H1 (cell line): Measurements from ENCODE around the gene LPGAT1. TPM values are rescaled to one million over a fixed set of nuclear protein-coding genes. Genes with fewer than 3 reads are reported as not detected.

Source experiments
- CTCF ChIA-PET: fragments of 300-600 bp; sonication (Branson Sonifier 250); formaldehyde crosslinking; loops from one replicate; lab custom pipeline; 2021; ENCODE audit not compliant: partially characterized antibody; lab: Charles Lee
- POLR2A ChIA-PET: fragments of 300-600 bp; sonication (Branson Sonifier 250); formaldehyde crosslinking; loops from one replicate; lab custom pipeline; 2021; ENCODE audit warnings: inconsistent platforms; ENCODE audit not compliant: partially characterized antibody; lab: Charles Lee
- DNase-seq, 2 experiments: peaks; one replicate each; pipeline versions ENCODE4 v3.0.0 to v3.0.0-alpha.2; 2010 to 2022; ENCODE audit warnings: low spot score in 2 of 2, low read depth in 1 of 2, mixed read lengths in 1 of 2
- FAIRE-seq: peaks from 2 replicates; lab custom pipeline; 2011; peaks lifted over from hg19 to GRCh38; lab: Jason Lieb, UNC
- H2AFZ ChIP-seq: 2 replicates; pipeline ENCODE4 v1.8.1; 2012; ENCODE audit warnings: low read length, inconsistent platforms
- H2AK5ac ChIP-seq: 2 replicates; pipeline ENCODE4 v1.6.1; 2013; ENCODE audit warnings: low read depth, low read length
- H2BK120ac ChIP-seq: replicated peaks from 2 replicates; pipeline ENCODE3; 2013; ENCODE audit warnings: low read depth, low read length, inconsistent platforms
- H2BK12ac ChIP-seq: 2 replicates; pipeline ENCODE4 v1.6.1; 2013; ENCODE audit warnings: low read depth, low read length
- H2BK15ac ChIP-seq: 2 replicates; pipeline ENCODE4 v1.6.1; 2013; ENCODE audit warnings: low read length
- H2BK20ac ChIP-seq: 2 replicates; pipeline ENCODE4 v1.6.1; 2013; ENCODE audit warnings: low read length
- H2BK5ac ChIP-seq: 2 replicates; pipeline ENCODE4 v1.6.1; 2013; ENCODE audit warnings: low read depth, low read length
- H3K14ac ChIP-seq: 2 replicates; pipeline ENCODE4 v1.6.1; 2013; ENCODE audit warnings: inconsistent platforms; ENCODE audit not compliant: insufficient read length
- H3K18ac ChIP-seq: 2 replicates; pipeline ENCODE4 v1.6.1; 2013; ENCODE audit warnings: low read length; ENCODE audit errors: extremely low read depth
- H3K23ac ChIP-seq: 2 replicates; pipeline ENCODE4 v1.6.1; 2013; ENCODE audit warnings: inconsistent platforms; ENCODE audit not compliant: insufficient read length
- H3K23me2 ChIP-seq: 2 replicates; pipeline ENCODE4 v1.6.1; 2013; ENCODE audit warnings: low read depth, low read length
- H3K27ac ChIP-seq: 2 replicates; pipeline ENCODE4 v1.6.1; 2011; ENCODE audit warnings: low read depth, low read length, inconsistent platforms
- H3K27me3 ChIP-seq, 4 experiments: replicated peaks in 1 of 4; 1 replicate in 1 of 4; 2 replicates in 3 of 4; pipeline versions ENCODE4 v1.6.1 to v1.8.1; 2011 to 2013; ENCODE audit warnings: low read length in 3 of 4, mild to moderate bottlenecking in 3 of 4, inconsistent platforms in 2 of 4, mixed read lengths in 2 of 4, moderate library complexity in 1 of 4; ENCODE audit not compliant: control insufficient read depth in 3 of 4, insufficient read depth in 3 of 4; ENCODE audit errors: extremely low read depth in 1 of 4
- H3K36me3 ChIP-seq, 4 experiments: 2 replicates each; pipeline versions ENCODE4 v1.6.1 to v1.8.1; 2011 to 2013; ENCODE audit warnings: mild to moderate bottlenecking in 4 of 4, low read length in 3 of 4, moderate library complexity in 2 of 4, control low read depth in 1 of 4, inconsistent platforms in 1 of 4; ENCODE audit not compliant: insufficient read depth in 4 of 4, control insufficient read depth in 2 of 4
- H3K4ac ChIP-seq: replicated peaks from 2 replicates; pipeline ENCODE3; 2013; ENCODE audit warnings: low read length, low read depth, mixed read lengths, inconsistent platforms; ENCODE audit not compliant: insufficient read length
- H3K4me1 ChIP-seq, 4 experiments: replicated peaks in 1 of 4; 1 replicate in 1 of 4; 2 replicates in 3 of 4; pipeline versions ENCODE4 v1.6.1 to v1.8.1; 2011 to 2013; ENCODE audit warnings: low read length in 3 of 4, inconsistent platforms in 2 of 4, mixed read lengths in 1 of 4; ENCODE audit not compliant: insufficient read depth in 4 of 4, control insufficient read depth in 3 of 4
- H3K4me2 ChIP-seq, 2 experiments: 2 replicates each; pipeline versions ENCODE4 v1.6.1 to v1.8.1; 2011 to 2013; ENCODE audit warnings: low read depth in 2 of 2, low read length in 2 of 2, control low read depth in 1 of 2, inconsistent platforms in 1 of 2, mild to moderate bottlenecking in 1 of 2; ENCODE audit not compliant: insufficient read depth in 1 of 2
- H3K4me3 ChIP-seq, 4 experiments: fragments of 200-600, 300-600 bp in 1 of 4; sonication (generic), shearing (Covaris generic), sonication (Bioruptor Twin) in 1 of 4; 2 replicates each; pipeline versions ENCODE4 v1.5.1 to v1.8.1; 2011 to 2016; ENCODE audit warnings: low read length in 4 of 4, low read depth in 3 of 4, control low read depth in 2 of 4, inconsistent platforms in 2 of 4, mild to moderate bottlenecking in 2 of 4, mixed read lengths in 1 of 4, moderate library complexity in 1 of 4; ENCODE audit not compliant: insufficient read depth in 2 of 4; ENCODE audit errors: extremely low read depth in 1 of 4
- H3K56ac ChIP-seq: replicated peaks from 2 replicates; pipeline ENCODE3; 2013; ENCODE audit warnings: low read depth, mild to moderate bottlenecking, mixed read lengths, low read length, inconsistent platforms; ENCODE audit not compliant: insufficient read length
- H3K79me1 ChIP-seq: 2 replicates; pipeline ENCODE4 v1.6.1; 2013; ENCODE audit warnings: low read depth, low read length, control low read depth
- H3K79me2 ChIP-seq, 2 experiments: 2 replicates each; pipeline versions ENCODE4 v1.6.1 to v1.8.1; 2012 to 2013; ENCODE audit warnings: low read length in 2 of 2, mild to moderate bottlenecking in 2 of 2, inconsistent platforms in 1 of 2; ENCODE audit not compliant: insufficient read depth in 2 of 2, control insufficient read depth in 1 of 2
- H3K9ac ChIP-seq, 4 experiments: replicated peaks in 1 of 4; 1 replicate in 1 of 4; 2 replicates in 3 of 4; pipeline versions ENCODE4 v1.6.1 to v1.8.1; 2011 to 2013; ENCODE audit warnings: low read depth in 3 of 4, low read length in 3 of 4, control low read depth in 2 of 4, mild to moderate bottlenecking in 2 of 4, moderate library complexity in 2 of 4, inconsistent platforms in 1 of 4; ENCODE audit errors: extremely low read depth in 1 of 4
- H3K9me3 ChIP-seq, 2 experiments: 2 replicates each; pipeline versions ENCODE4 v1.6.1 to v1.8.1; 2012 to 2013; ENCODE audit warnings: mild to moderate bottlenecking in 2 of 2, moderate library complexity in 2 of 2, control low read depth in 1 of 2, inconsistent platforms in 1 of 2, low read depth in 1 of 2, low read length in 1 of 2, mixed read lengths in 1 of 2; ENCODE audit not compliant: insufficient read depth in 2 of 2
- H4K20me1 ChIP-seq, 2 experiments: replicated peaks in 1 of 2; 2 replicates each; pipeline versions ENCODE3 to v1.8.1; 2011 to 2013; ENCODE audit warnings: inconsistent platforms in 2 of 2, low read length in 2 of 2, mild to moderate bottlenecking in 1 of 2; ENCODE audit not compliant: insufficient read depth in 2 of 2, control insufficient read depth in 1 of 2
- H4K5ac ChIP-seq: 2 replicates; pipeline ENCODE4 v1.6.1; 2013; ENCODE audit warnings: low read length, low read depth, mixed read lengths, inconsistent platforms; ENCODE audit not compliant: insufficient read length
- H4K8ac ChIP-seq: 2 replicates; pipeline ENCODE4 v1.8.0; 2013; ENCODE audit warnings: mild to moderate bottlenecking, moderate library complexity, low read length, inconsistent platforms; ENCODE audit not compliant: insufficient read depth; ENCODE audit errors: extremely low read depth
- H4K91ac ChIP-seq: replicated peaks from 2 replicates; pipeline ENCODE3; 2013; ENCODE audit warnings: low read length, mixed read lengths, inconsistent platforms; ENCODE audit not compliant: insufficient read length
- BCL11A ChIP-seq, 2 experiments: IDR thresholded peaks; one replicate each; pipeline ENCODE4 v1.6.1; 2011; ENCODE audit warnings: low read depth in 2 of 2, low read length in 2 of 2, mild to moderate bottlenecking in 2 of 2
- BRCA1 ChIP-seq: IDR thresholded peaks from 2 replicates; pipeline ENCODE4 v1.6.1; 2012; ENCODE audit warnings: low read depth, low read length, improper control_type of control experiment
- CREB1 ChIP-seq: IDR thresholded peaks from 2 replicates; pipeline ENCODE4 v1.6.1; 2012; ENCODE audit warnings: inconsistent platforms
- EZH2 ChIP-seq: fragments of 200-600 bp; sonication (generic); IDR thresholded peaks from 2 replicates; pipeline ENCODE4 v1.7.1; 2012; ENCODE audit warnings: low read depth, mild to moderate bottlenecking, moderate library complexity, low read length, inconsistent platforms; ENCODE audit not compliant: severe bottlenecking
- GTF2F1 ChIP-seq: IDR thresholded peaks from 2 replicates; pipeline ENCODE4 v1.6.1; 2012; ENCODE audit warnings: low read depth, low read length, improper control_type of control experiment, borderline replicate concordance
- HDAC2 ChIP-seq, 2 experiments: fragments of 300-600 bp in 1 of 2; sonication (generic) in 1 of 2; IDR thresholded peaks; 2 replicates each; pipeline ENCODE4 v1.6.1; 2011 to 2012; ENCODE audit warnings: low read depth in 2 of 2, low read length in 2 of 2, mild to moderate bottlenecking in 2 of 2, moderate library complexity in 2 of 2, borderline replicate concordance in 1 of 2, inconsistent platforms in 1 of 2
- KDM1A ChIP-seq: fragments of 200-600, 300-600 bp; sonication (generic); IDR thresholded peaks from 2 replicates; pipeline ENCODE4 v1.7.1; 2016; ENCODE audit warnings: mild to moderate bottlenecking, low read length, borderline replicate concordance
- RFX5 ChIP-seq: IDR thresholded peaks from 2 replicates; pipeline ENCODE4 v1.6.1; 2011; ENCODE audit warnings: low read depth, low read length, improper control_type of control experiment, borderline replicate concordance
- RXRA ChIP-seq: IDR thresholded peaks from 2 replicates; pipeline ENCODE4 v1.6.1; 2011; ENCODE audit warnings: low read depth, mild to moderate bottlenecking, low read length, moderate library complexity; ENCODE audit not compliant: insufficient read depth
- SP2 ChIP-seq: IDR thresholded peaks from 2 replicates; pipeline ENCODE4 v1.6.1; 2012; ENCODE audit warnings: mild to moderate bottlenecking, low read length, inconsistent platforms
- SRF ChIP-seq: IDR thresholded peaks from 2 replicates; pipeline ENCODE4 v1.6.1; 2011; ENCODE audit warnings: mild to moderate bottlenecking, low read depth, low read length, moderate library complexity
- SUZ12 ChIP-seq: fragments of 200-600 bp; sonication (generic); IDR thresholded peaks from 2 replicates; pipeline ENCODE4 v1.6.1; 2012; ENCODE audit warnings: mild to moderate bottlenecking, inconsistent platforms, low read length, moderate library complexity, mixed read lengths
- WGBS, 2 experiments: shearing (Covaris generic) in 1 of 2; methylation state at CpG; one replicate each; pipeline versions ENCODE4 v1.1.6 to v1.1.7; 2013 to 2015; ENCODE audit warnings: low lambda C conversion rate in 2 of 2, mixed read lengths in 2 of 2, inconsistent platforms in 1 of 2, low coverage in 1 of 2, missing lambda C conversion rate in 1 of 2; ENCODE audit not compliant: insufficient replicate concordance in 2 of 2, insufficient coverage in 1 of 2, insufficient read length in 1 of 2; ENCODE audit errors: extremely low coverage in 1 of 2, missing lambda C conversion rate in 1 of 2; 5-methylcytosine and 5-hydroxymethylcytosine counted together
- polyA plus RNA-seq, 7 experiments: library from polyadenylated mRNA; depleted of rRNA in 3 of 7; stranded (reverse) in 5 of 7; unstranded in 2 of 7; fragments of >200 nt in 5 of 7; fragments of 200-250 nt in 2 of 7; gene quantifications; 1 replicate in 5 of 7; 2 replicates in 1 of 7; 4 replicates in 1 of 7; pipeline versions ENCODE4 v1.2.1 to v1.2.3, GENCODE V29; 2011 to 2013; ENCODE audit warnings: missing spikeins in 2 of 7, mixed read lengths in 2 of 7
- total RNA-seq: library from RNA; stranded (reverse); fragmentation: NEBNext Ultra II Directional; extraction: Animal tissue kit (Norgen Biotek cat#: 25700); gene quantifications from 2 replicates; pipeline ENCODE4 v1.2.1, GENCODE V29; 2021
- TF ChIP-seq, protein P1 (sequence below): IDR thresholded peaks from 2 replicates; pipeline ENCODE4 v1.6.1; 2011; ENCODE audit warnings: low read length, improper control_type of control experiment

The LPGAT1 gene
- total and polyA plus RNA-seq, 2 of the 8 experiments (the other 6 are each of a cell fraction or from before 2014, with no cell fraction given), result 2.3 to 13.5 TPM

DNA sequence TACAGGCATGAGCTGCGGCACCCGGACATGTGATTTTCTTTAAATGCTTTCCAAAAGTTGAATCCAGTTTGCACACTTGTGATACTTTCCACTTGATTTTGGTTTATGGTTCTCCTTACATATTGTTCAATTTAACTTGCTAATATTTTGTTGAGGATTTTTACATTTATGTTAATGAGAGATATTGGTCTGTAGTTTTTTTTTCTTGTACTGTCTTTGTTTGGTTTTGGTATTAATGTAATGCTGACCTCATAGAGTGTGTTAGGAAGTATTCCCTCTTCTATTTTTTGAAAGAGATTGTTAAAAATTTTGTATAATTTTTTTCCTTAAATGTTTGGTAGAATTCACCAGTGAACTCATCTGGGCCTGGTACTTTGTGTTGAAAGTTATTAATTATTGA is 34.6 kb upstream of the LPGAT1 start:
- Histone ChIP-seq H3K18ac (no peak overlapping the region), H2AK5ac (no peak overlapping the region), H3K36me3 (no peaks in the 10 kb centered on the region), H4K5ac (no peak overlapping the region), H3K23ac (no peak overlapping the region), H3K14ac (no peak overlapping the region), H4K91ac (no peak overlapping the region), H2BK15ac (no peak overlapping the region), H2BK12ac (no peak overlapping the region), H3K27me3 (no peaks in the 10 kb centered on the region), H2BK120ac (no peak overlapping the region), H2BK20ac (no peak overlapping the region), H3K23me2 (no peaks in the 10 kb centered on the region), H3K27ac (no peak overlapping the region), H3K4me1 (no peaks in the 10 kb centered on the region), H3K79me1 (no peaks in the 10 kb centered on the region), H4K8ac (no peak overlapping the region), H3K4me2 (no peak overlapping the region), H3K4ac (no peak overlapping the region), H3K9me3 (peaks cover 0 to 7% of the 10 kb centered on the region in 2 experiments; a peak in 2 of 4 replicates), H2BK5ac (no peak overlapping the region), H3K56ac (no peak overlapping the region), H4K20me1 (no peaks in the 10 kb centered on the region), H2AFZ (no peak overlapping the region), H3K4me3 (no peak overlapping the region), H3K79me2 (no peaks in the 10 kb centered on the region), H3K9ac (no peak overlapping the region)
- POLR2A ChIA-PET, result no interaction called here
- TF ChIP-seq RXRA (no peak), HDAC2 (IDR thresholded peaks at IDR 0.05; ENCODE audit: borderline replicate concordance in 1 of 2, low read depth in 2 of 2, low read length in 2 of 2) (no peak), SP2 (no peak), GTF2F1 (no peak), EZH2 (no peak), SUZ12 (no peak), BRCA1 (no peak), SRF (no peak), KDM1A (no peak), CREB1 (no peak), RFX5 (no peak), BCL11A (IDR thresholded peaks at IDR 0.05; ENCODE audit: low read depth in 2 of 2, low read length in 2 of 2) (no peak)
- TF ChIP-seq, protein P1, sequence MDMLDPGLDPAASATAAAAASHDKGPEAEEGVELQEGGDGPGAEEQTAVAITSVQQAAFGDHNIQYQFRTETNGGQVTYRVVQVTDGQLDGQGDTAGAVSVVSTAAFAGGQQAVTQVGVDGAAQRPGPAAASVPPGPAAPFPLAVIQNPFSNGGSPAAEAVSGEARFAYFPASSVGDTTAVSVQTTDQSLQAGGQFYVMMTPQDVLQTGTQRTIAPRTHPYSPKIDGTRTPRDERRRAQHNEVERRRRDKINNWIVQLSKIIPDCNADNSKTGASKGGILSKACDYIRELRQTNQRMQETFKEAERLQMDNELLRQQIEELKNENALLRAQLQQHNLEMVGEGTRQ, result no peak
- CTCF ChIA-PET, result no interaction called here
- DNase-seq (no peak), FAIRE-seq (no peak)
- 96% methylated on average over 2 of the region's 2 CpGs; no CpG with 5 or more reads in 1 of the 2 experiments for WGBS, 2 experiments
